Naive B cell (primary cell): ENCODE results near the gene AACS. TPM values are rescaled to one million over a fixed set of nuclear protein-coding genes. Genes with fewer than 3 reads are reported as not detected.

ENCODE experiments used
- ATAC-seq, 2 donors: fragments of 150-1000 bp; cut with Tn5 transposase; 2 replicates each; pipeline ENCODE4 v1.10.0; 2021; ENCODE audit warnings: low read depth in 2 of 2, mild to moderate bottlenecking in 2 of 2, moderate library complexity in 2 of 2
- DNase-seq: peaks from one replicate; pipeline ENCODE4 v3.0.0; 2022
- H3K27ac Mint-ChIP-seq, 6 donors: one replicate each; pipeline ENCODE4 v1.8.0; 2020 to 2022; ENCODE audit warnings: mild to moderate bottlenecking in 6 of 6, mixed read lengths in 6 of 6, moderate library complexity in 5 of 6, inconsistent platforms in 2 of 6
- H3K27me3 Mint-ChIP-seq, 3 donors: one replicate each; pipeline ENCODE4 v1.8.0; 2021 to 2022; ENCODE audit warnings: mixed read lengths in 3 of 3, mild to moderate bottlenecking in 1 of 3
- H3K36me3 Mint-ChIP-seq, 2 donors: one replicate each; pipeline ENCODE4 v1.8.0; 2020 to 2022; ENCODE audit warnings: mixed read lengths in 2 of 2, inconsistent platforms in 1 of 2, mild to moderate bottlenecking in 1 of 2
- H3K4me1 Mint-ChIP-seq, 3 donors: one replicate each; pipeline ENCODE4 v1.8.0; 2020 to 2022; ENCODE audit warnings: mixed read lengths in 3 of 3, inconsistent platforms in 1 of 3, mild to moderate bottlenecking in 1 of 3, moderate library complexity in 1 of 3
- H3K4me3 Mint-ChIP-seq, 8 donors: one replicate each; pipeline ENCODE4 v1.8.0; 2020 to 2022; ENCODE audit warnings: mild to moderate bottlenecking in 8 of 8, mixed read lengths in 8 of 8, moderate library complexity in 8 of 8, inconsistent platforms in 2 of 8
- H3K9me3 Mint-ChIP-seq, 7 donors: one replicate each; pipeline ENCODE4 v1.8.0; 2020 to 2022; ENCODE audit warnings: mixed read lengths in 7 of 7, mild to moderate bottlenecking in 5 of 7, inconsistent platforms in 2 of 7, moderate library complexity in 1 of 7
- polyA plus RNA-seq, 6 donors: library from polyadenylated mRNA; unstranded; fragments of 300-500 nt; fragmentation: Illumina TruSeq; gene quantifications; one replicate each; pipeline ENCODE4 v1.2.3, GENCODE V29; 2021; ENCODE audit warnings: low read depth in 6 of 6

AACS gene
- polyA plus RNA-seq, 6 donors from 2014 or later: 4.9 to 12.1 (median 7.5) TPM

- Mint-ChIP-seq H3K9me3 (no peaks in the 10 kb centered on the region), H3K4me1 (no peaks in the 10 kb centered on the region), H3K36me3 (peaks cover 2 to 21% of the 10 kb centered on the region in 2 donors), H3K4me3 (no peak overlapping the region), H3K27ac (peak overlapping the region in 2 of 6 donors; percentile 32 to 45), H3K27me3 (no peaks in the 10 kb centered on the region)
- no peak for ATAC-seq
- DNase-seq: no peak
These were observed 59.2 kb downstream of the AACS start for GRCh38 chr12:125124320-125124966.

DNA sequence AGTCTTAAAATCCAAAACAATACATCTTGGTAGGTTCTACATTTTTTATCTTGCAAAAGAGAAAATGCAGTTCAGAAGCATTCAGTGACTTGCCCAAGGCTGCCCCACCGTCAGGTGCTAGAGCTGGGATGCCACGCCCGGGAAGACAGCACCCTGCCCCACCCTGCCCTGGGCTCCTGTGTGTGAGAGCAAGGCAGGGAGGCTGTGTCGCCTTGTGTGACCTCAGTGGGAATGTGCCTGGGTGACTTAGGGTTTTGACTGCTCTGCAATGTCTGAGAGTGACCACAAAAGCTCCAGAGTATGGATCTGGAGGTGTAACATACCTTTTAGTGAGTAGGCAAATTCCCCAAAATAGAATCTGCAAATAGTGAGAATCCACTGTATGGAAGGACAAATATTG is 60.0 kb downstream of the AACS start:
- DNase-seq (no peak), ATAC-seq (no peak)
- no peak overlapping the region for H3K4me3 Mint-ChIP-seq
- H3K9me3 Mint-ChIP-seq: no peaks in the 10 kb centered on the region
- no peak overlapping the region for H3K27ac Mint-ChIP-seq
- no peaks in the 10 kb centered on the region for H3K4me1 Mint-ChIP-seq
- H3K36me3 Mint-ChIP-seq: peaks cover 0 to 19% of the 10 kb centered on the region in 2 donors
- no peaks in the 10 kb centered on the region for H3K27me3 Mint-ChIP-seq

DNA sequence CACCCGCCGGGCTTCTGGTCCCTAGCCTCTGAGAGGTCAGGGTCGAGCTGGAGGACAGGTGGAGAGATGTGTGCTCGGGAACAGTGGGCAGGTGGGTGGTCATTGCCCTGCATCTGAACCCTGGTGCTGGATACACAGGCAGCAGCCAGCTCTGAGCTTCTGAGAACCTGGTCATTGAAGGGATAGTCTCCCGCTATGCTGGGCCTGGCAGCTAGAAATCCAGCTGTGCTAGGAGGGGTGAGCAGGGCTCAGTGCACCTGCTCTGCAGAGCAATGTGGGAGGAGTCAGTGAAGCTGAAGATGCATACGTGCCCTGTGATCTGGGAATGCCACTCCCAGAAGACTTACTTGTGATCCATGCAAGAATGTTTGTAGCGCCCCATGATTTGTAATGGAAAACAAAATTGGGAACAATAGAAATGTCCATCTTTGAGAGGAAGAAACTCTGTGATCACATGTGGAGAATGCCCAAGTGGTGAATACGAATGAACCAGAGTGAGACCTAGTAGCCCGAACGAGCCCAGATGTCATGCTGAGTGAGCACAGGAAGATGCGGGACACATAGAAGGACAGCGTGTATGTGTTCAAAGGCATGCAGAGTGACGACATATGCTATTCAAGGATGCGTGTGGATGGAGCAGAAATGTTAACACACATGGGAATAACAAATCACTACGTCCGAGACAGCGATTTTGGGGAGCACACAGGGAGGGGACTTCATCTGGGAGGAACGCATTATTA is 63.4 kb downstream of the AACS start:
- H3K4me1 Mint-ChIP-seq: no peaks in the 10 kb centered on the region
- no peaks in the 10 kb centered on the region for H3K27me3 Mint-ChIP-seq
- H3K36me3 Mint-ChIP-seq: peaks cover 7 to 18% of the 10 kb centered on the region in 2 donors
- H3K9me3 Mint-ChIP-seq: no peaks in the 10 kb centered on the region
- H3K4me3 Mint-ChIP-seq: peak overlapping the region in 1 of 8 donors; percentile 76
- DNase-seq: no peak
- no peak for ATAC-seq
- H3K27ac Mint-ChIP-seq: no peak overlapping the region

DNA sequence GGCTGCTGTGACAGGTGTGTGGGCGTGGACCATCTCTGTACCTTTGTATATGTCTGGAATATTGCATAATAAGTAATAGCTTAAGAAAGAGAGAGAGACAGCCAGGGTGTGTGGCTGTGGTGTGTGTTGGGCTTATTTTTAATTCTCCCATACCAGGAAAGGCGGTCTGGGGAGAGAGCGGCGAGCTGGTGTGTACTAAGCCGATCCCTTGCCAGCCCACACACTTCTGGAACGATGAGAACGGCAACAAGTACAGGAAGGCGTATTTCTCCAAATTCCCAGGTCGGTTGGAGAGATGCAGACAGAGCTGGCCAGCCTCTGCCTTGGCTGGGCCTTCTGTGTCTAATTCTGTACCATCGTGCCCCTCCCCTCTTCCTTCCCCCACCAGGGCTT is 63.9 kb downstream of the AACS start:
- no peak for ATAC-seq
- H3K4me1 Mint-ChIP-seq: no peaks in the 10 kb centered on the region
- DNase-seq: no peak
- H3K4me3 Mint-ChIP-seq: peak overlapping the region in 1 of 8 donors; percentile 76
- no peak overlapping the region for H3K27ac Mint-ChIP-seq
- peaks cover 7 to 15% of the 10 kb centered on the region in 2 donors for H3K36me3 Mint-ChIP-seq
- H3K9me3 Mint-ChIP-seq: no peaks in the 10 kb centered on the region
- H3K27me3 Mint-ChIP-seq: no peaks in the 10 kb centered on the region

- H3K27ac Mint-ChIP-seq: no peak overlapping the region
- H3K9me3 Mint-ChIP-seq: no peaks in the 10 kb centered on the region
- H3K27me3 Mint-ChIP-seq: no peaks in the 10 kb centered on the region
These were observed 64.5 kb downstream of the AACS start for GRCh38 chr12:125129591-125130255.

DNA sequence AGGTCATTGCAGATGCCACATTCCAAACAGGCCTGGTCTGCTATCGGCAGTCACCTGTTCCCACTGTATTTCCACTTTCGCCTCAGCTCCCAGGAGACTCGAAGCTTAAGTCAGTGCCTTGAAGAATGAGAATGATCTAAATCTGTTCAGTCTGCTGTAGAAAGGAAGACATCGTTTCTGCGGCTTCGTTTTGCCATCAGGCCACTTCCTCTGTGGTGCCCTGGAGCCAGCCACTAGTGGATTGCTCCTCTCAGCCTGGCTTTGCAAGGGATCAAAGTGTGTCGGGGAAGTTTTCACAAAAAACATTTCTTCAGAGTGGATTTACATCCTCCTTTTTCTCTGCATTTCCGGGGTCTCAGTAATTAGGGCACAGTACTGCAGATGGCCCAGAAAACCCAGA is 66.7 kb downstream of the AACS start:
- Mint-ChIP-seq H3K4me3 (no peak overlapping the region), H3K9me3 (no peaks in the 10 kb centered on the region), H3K36me3 (peaks cover 13 to 15% of the 10 kb centered on the region in 2 donors), H3K27me3 (no peaks in the 10 kb centered on the region), H3K4me1 (no peaks in the 10 kb centered on the region), H3K27ac (no peak overlapping the region)
- ATAC-seq (no peak), DNase-seq (no peak)

More at GRCh38 chr12:125129591-125130255, 64.5 kb downstream of the AACS start:
- ATAC-seq (no peak), DNase-seq (no peak)
- H3K36me3 Mint-ChIP-seq: peaks cover 7 to 15% of the 10 kb centered on the region in 2 donors
- H3K4me1 Mint-ChIP-seq: no peaks in the 10 kb centered on the region
- no peak overlapping the region for H3K4me3 Mint-ChIP-seq

GRCh38 chr12:125132698-125133400 is 67.6 kb downstream of the AACS start:
- H3K9me3 Mint-ChIP-seq: no peaks in the 10 kb centered on the region
- ATAC-seq (no peak), DNase-seq (no peak)
- H3K27me3 Mint-ChIP-seq: no peaks in the 10 kb centered on the region
- no peaks in the 10 kb centered on the region for H3K4me1 Mint-ChIP-seq
- H3K36me3 Mint-ChIP-seq: peaks cover 8 to 16% of the 10 kb centered on the region in 2 donors
- H3K4me3 Mint-ChIP-seq: no peak overlapping the region
- peak overlapping the region in 1 of 6 donors; percentile 73 for H3K27ac Mint-ChIP-seq

DNA sequence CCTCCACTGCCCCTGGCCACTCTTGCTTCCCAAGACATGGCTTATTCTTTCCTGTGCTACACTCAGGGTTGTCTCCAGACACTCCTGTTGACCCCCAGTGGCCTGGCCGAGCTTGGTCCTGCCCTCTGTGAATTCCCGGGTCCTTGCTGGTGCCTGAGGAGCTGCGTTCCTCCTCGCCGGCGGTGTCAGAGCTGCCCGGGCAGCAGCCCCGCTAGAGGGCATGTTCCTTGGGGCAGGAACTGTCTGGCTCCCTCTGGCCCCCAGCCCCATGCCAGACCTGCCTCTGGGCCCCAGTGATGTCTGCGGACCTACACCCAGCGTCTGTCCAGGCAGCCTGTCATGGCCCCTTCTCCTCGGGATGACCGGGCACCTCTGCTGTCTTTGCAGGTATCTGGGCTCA is 68.4 kb downstream of the AACS start:
- peaks cover 10 to 16% of the 10 kb centered on the region in 2 donors for H3K36me3 Mint-ChIP-seq
- ATAC-seq (no peak), DNase-seq (no peak)
- no peak overlapping the region for H3K4me3 Mint-ChIP-seq
- H3K27me3 Mint-ChIP-seq: no peaks in the 10 kb centered on the region
- no peaks in the 10 kb centered on the region for H3K9me3 Mint-ChIP-seq
- no peaks in the 10 kb centered on the region for H3K4me1 Mint-ChIP-seq
- H3K27ac Mint-ChIP-seq: no peak overlapping the region

DNA sequence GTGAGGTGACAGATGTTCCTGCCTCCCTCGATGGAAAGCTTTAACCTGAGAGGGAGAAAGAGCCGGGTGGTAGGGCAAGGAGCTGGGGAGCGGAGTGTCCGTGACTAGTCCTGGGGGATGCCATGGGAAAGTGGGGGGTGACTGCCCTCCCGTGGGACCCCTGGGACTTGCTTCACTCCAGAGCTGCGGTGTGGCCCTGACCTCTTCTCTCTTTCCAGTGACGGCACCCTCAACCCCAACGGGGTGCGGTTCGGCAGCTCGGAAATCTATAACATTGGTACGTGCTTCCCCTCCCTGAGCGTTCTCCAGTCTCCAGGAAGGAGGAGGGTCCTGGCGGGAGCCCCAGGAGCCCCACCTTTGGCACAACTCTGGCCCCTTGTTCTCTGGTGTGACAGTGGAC is 69.3 kb downstream of the AACS start:
- Mint-ChIP-seq H3K9me3 (no peaks in the 10 kb centered on the region), H3K36me3 (peaks cover 10 to 16% of the 10 kb centered on the region in 2 donors), H3K4me1 (no peaks in the 10 kb centered on the region), H3K4me3 (no peak overlapping the region), H3K27me3 (no peaks in the 10 kb centered on the region), H3K27ac (peak overlapping the region in 1 of 6 donors; percentile 57)
- no peak for ATAC-seq
- no peak for DNase-seq

- Mint-ChIP-seq H3K36me3 (peaks cover 5 to 10% of the 10 kb centered on the region in 2 donors), H3K4me3 (no peak overlapping the region), H3K9me3 (no peaks in the 10 kb centered on the region), H3K27ac (no peak overlapping the region), H3K27me3 (no peaks in the 10 kb centered on the region), H3K4me1 (no peaks in the 10 kb centered on the region)
- no peak for ATAC-seq
- no peak for DNase-seq
These were observed 70.7 kb downstream of the AACS start for GRCh38 chr12:125135906-125136305.

- no peak overlapping the region for H3K4me3 Mint-ChIP-seq
- peaks cover 5 to 9% of the 10 kb centered on the region in 2 donors for H3K36me3 Mint-ChIP-seq
- DNase-seq: no peak
- H3K27me3 Mint-ChIP-seq: no peaks in the 10 kb centered on the region
- peak overlapping the region in 1 of 6 donors; percentile 49 for H3K27ac Mint-ChIP-seq
- H3K4me1 Mint-ChIP-seq: no peaks in the 10 kb centered on the region
- ATAC-seq: no peak
- H3K9me3 Mint-ChIP-seq: no peaks in the 10 kb centered on the region
These were observed 71.5 kb downstream of the AACS start for GRCh38 chr12:125136702-125137101.

GRCh38 chr12:125137766-125138344 is 72.6 kb downstream of the AACS start:
- no peaks in the 10 kb centered on the region for H3K9me3 Mint-ChIP-seq
- no peak overlapping the region for H3K27ac Mint-ChIP-seq
- DNase-seq: no peak
- peaks cover 5 to 9% of the 10 kb centered on the region in 2 donors for H3K36me3 Mint-ChIP-seq
- no peak overlapping the region for H3K4me3 Mint-ChIP-seq
- H3K27me3 Mint-ChIP-seq: no peaks in the 10 kb centered on the region
- H3K4me1 Mint-ChIP-seq: no peaks in the 10 kb centered on the region
- ATAC-seq: no peak
